Left forelimb (tissue), 1 donor: ENCODE results near the gene ZCCHC7.
"Not testable (repeated sequence)": the region's sequence is repeated elsewhere in the genome, so short reads cannot be mapped to it uniquely, and the experiment has no call there.

Experiments used
- DNase-seq: peaks from one replicate; pipeline ENCODE4 v3.0.0-alpha.2; 2018; ENCODE audit warnings: low spot score

Gene ZCCHC7

GRCh38 chr9:37120843-37121335, 515 bp downstream of the ZCCHC7 start:
- DNase-seq: not testable (repeated sequence)

- no peak for DNase-seq
Observed at GRCh38 chr9:37121881-37122280, 1.5 kb downstream of the ZCCHC7 start.

GRCh38 chr9:37126214-37126788, 5.9 kb downstream of the ZCCHC7 start:
- DNase-seq: no peak

- DNase-seq: no peak
Observed at GRCh38 chr9:37127018-37127417, 6.6 kb downstream of the ZCCHC7 start.

- DNase-seq: no peak
Observed at GRCh38 chr9:37128051-37128450, 7.7 kb downstream of the ZCCHC7 start.

- no peak for DNase-seq
Observed at GRCh38 chr9:37134166-37134565, 13.8 kb downstream of the ZCCHC7 start.

GRCh38 chr9:37141015-37141414, 20.6 kb downstream of the ZCCHC7 start:
- no peak for DNase-seq

- DNase-seq: no peak
Observed at GRCh38 chr9:37144762-37145161, 24.4 kb downstream of the ZCCHC7 start.

GRCh38 chr9:37146410-37146809, 26.0 kb downstream of the ZCCHC7 start:
- DNase-seq: no peak

GRCh38 chr9:37148181-37148580, 27.8 kb downstream of the ZCCHC7 start:
- DNase-seq: no peak

- no peak for DNase-seq
Observed at GRCh38 chr9:37149666-37150308, 29.4 kb downstream of the ZCCHC7 start.

- DNase-seq: no peak
Observed at GRCh38 chr9:37150415-37150814, 30.0 kb downstream of the ZCCHC7 start.

- no peak for DNase-seq
Observed at GRCh38 chr9:37151812-37152211, 31.4 kb downstream of the ZCCHC7 start.

- DNase-seq: no peak
Observed at GRCh38 chr9:37152365-37152764, 32.0 kb downstream of the ZCCHC7 start.

GRCh38 chr9:37155601-37156000, 35.2 kb downstream of the ZCCHC7 start:
- DNase-seq: no peak

- DNase-seq: no peak
Observed at GRCh38 chr9:37156205-37156604, 35.8 kb downstream of the ZCCHC7 start.

- no peak for DNase-seq
Observed at GRCh38 chr9:37156781-37157356, 36.5 kb downstream of the ZCCHC7 start.

GRCh38 chr9:37157726-37158377, 37.5 kb downstream of the ZCCHC7 start:
- no peak for DNase-seq

GRCh38 chr9:37163299-37163698, 42.9 kb downstream of the ZCCHC7 start:
- DNase-seq: no peak

GRCh38 chr9:37164335-37164734, 44.0 kb downstream of the ZCCHC7 start:
- not testable (repeated sequence) for DNase-seq

- DNase-seq: no peak
Observed at GRCh38 chr9:37165644-37166043, 45.3 kb downstream of the ZCCHC7 start.

GRCh38 chr9:37167456-37168047, 47.2 kb downstream of the ZCCHC7 start:
- DNase-seq: no peak

GRCh38 chr9:37172557-37172956, 52.2 kb downstream of the ZCCHC7 start:
- no peak for DNase-seq
